ENCODE data around the gene RGSL1.

The RGSL1 gene

DNA sequence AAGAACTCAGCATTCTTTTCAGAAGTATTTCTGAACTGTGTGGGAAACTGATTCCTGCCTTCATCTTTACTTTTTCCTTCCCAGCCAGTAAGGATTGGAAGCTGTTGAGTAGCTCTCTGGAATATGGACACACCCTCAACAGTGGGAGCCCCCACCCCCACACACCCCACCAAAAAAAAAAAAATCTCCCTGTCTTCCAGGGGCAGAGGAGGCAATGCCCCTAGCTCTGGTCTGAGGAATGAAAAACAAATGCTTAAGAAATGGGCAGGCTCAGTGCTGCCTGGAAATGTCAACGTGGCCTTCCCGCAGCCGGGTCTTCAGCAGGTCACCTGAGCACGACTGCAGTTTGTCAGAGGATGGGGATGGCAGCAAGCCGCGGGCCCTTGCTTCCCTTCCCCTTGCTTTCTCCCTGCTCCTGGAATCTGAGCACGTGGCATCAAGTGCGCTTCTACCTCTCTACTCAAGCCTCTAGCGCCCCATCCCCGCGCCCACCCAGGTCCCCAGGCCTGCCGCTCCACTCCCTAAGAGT, 153.8 kb downstream of the RGSL1 start:
- DNase-seq (ENCODE audit: low read depth, low spot score), result no peak
- H3K4me3 ChIP-seq (ENCODE audit: low read length), result peak overlapping the region; percentile 2; the same call in 1 of the 2 replicates

DNA sequence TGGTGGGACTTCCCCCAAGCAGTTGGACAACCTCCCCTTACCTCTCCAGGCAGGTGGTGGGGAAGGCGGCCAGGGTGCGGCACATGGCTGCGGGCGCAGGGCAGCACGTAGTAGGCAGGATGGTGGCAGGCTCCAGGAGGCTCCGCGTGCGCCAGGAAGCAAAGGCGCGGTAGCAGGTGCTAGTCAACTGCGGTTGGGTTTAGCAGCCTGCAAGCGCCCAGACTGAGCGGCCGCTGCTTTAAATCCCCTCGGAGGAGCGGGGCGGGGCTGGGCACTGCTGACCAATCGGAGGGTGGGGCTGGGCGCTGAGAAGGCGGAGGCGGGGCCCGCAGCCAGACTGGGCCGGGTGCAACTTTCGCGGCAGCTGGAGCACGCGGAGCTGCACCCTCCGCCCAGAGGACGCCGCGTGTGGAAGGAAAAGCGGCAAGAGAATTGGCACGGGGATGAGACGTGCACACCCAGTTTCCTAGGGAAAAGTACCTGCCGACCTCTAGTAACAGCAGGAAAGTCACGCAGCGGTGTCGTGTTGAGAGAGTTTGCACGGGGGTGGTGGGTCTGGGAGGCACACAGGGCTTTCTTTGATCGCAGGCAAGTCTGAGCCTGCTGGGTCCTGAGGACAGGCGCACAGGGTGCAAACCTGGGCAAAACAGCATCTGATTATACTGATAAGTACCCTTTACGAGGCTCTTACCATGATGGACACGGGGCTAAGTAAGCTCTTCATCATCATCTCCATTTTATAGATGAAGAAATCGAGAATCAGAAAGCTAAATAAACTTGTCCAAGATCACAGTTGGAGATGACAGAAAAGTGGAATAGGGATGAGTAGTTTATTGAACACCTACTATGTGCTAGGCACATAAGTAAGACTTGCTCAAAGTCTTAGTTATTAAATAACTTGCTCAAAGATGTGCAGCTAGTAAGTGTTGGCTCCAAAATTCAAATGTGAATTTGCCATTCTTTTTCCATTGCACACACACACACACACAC, 154.5 kb downstream of the RGSL1 start, which contains the start of gene RGS16:
Gene RGS16, minus strand, starts transcription at position 215 of the 990 bp plus-strand sequence. Its CDS starts 130 bp downstream, at position 85.
- peak; percentile 83 for DNase-seq (ENCODE audit: low read depth, low spot score)
- peak within 1 kb of the TSS; percentile 2; the same call in 1 of the 2 replicates for H3K4me3 ChIP-seq (ENCODE audit: low read length)

DNA sequence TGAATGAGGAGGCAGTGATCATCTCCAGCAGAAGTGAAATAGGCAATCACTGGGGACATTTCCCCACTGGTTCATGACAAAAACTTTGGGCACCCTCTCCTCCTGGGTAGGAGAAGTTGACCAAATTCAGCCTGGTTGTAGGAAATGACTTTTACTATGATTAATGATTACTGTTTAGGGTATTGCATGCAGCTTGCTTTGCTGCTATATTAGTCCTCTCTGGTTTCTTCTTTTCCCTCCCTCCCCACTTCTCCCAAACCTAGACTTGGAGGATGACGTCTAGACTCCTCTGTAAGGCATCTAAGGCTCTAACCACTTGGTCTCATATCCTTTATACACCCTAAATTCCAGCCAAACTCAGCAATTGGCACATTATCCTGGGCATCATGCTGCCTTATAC, 157.6 kb downstream of the RGSL1 start:
- DNase-seq (ENCODE audit: low read depth, low spot score), result no peak
- H3K4me3 ChIP-seq (ENCODE audit: low read length), result no peak overlapping the region

DNA sequence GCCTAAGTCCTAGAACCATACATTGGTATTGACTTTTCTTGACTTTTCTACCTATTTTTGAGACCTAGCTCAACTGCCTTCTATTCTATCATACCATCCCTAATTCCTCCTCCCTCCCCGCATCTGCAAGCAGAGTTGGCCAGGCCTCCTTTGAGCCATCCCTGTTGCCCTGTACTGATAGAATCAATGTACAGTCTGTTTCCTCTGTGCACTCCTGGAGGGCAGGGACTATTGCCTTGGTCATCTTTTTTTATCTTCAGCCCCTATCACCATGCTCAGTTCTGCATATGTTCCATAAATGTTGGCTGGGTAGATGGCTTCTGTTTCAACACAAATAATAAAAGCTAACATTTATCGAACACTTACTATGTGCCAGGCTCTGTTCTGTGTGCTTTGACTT, 158.3 kb downstream of the RGSL1 start:
- no peak for DNase-seq (ENCODE audit: low read depth, low spot score)
- no peak overlapping the region for H3K4me3 ChIP-seq (ENCODE audit: low read length)

DNA sequence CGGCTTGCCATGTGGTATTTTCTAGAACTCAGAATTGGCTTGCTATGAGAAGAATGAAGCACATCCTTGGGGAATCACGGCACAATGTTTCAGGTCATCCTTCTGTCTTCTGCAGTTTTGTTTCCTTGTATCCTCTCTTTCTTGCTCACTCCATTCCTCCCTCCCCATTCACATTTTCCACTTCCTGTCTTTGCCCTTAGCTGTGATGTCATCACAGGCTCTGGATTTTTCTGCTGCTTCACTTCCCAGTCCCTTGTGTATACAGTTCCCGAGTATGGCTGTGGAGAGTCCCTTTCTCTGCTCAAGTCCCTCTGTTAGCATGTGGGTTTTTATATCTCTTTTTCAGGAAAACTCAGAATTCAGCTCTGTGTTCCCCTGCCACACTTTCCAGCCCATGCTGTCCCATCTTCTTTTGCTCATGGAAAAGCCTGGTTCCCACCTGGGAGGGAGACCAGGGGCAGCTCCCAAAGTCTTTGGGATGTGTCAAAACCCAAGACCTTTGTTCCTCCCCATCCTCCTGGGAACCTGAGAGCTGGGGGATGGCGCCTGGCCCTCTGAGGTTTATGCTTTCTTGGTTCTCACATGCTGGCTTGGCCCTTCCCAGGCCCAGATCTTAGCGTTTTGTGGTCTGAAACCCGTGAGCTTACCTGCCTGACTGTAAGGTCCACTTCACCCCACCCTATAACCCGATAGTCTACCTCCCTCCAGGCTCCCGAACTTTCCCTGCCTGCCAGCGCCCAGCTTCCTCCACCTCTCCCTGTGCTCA, 159.1 kb downstream of the RGSL1 start:
- H3K4me3 ChIP-seq (ENCODE audit: low read length), result no peak overlapping the region
- no peak for DNase-seq (ENCODE audit: low read depth, low spot score)

Measured in Jurkat, Clone E6-1 (cell line).